Measurements from ENCODE around the gene NGFR. TPM values are rescaled to one million over a fixed set of nuclear protein-coding genes. Genes with fewer than 3 reads are reported as not detected.
A peak's percentile ranks its signal among the peaks of the same experiment; 100 is the strongest.

The NGFR gene
- total and polyA plus RNA-seq, 9 of the 15 experiments (the other 6 are each of a cell fraction or from before 2014, with no cell fraction given): 0.07 to 0.23 (median 0.13) TPM; not detected in 4

DNA sequence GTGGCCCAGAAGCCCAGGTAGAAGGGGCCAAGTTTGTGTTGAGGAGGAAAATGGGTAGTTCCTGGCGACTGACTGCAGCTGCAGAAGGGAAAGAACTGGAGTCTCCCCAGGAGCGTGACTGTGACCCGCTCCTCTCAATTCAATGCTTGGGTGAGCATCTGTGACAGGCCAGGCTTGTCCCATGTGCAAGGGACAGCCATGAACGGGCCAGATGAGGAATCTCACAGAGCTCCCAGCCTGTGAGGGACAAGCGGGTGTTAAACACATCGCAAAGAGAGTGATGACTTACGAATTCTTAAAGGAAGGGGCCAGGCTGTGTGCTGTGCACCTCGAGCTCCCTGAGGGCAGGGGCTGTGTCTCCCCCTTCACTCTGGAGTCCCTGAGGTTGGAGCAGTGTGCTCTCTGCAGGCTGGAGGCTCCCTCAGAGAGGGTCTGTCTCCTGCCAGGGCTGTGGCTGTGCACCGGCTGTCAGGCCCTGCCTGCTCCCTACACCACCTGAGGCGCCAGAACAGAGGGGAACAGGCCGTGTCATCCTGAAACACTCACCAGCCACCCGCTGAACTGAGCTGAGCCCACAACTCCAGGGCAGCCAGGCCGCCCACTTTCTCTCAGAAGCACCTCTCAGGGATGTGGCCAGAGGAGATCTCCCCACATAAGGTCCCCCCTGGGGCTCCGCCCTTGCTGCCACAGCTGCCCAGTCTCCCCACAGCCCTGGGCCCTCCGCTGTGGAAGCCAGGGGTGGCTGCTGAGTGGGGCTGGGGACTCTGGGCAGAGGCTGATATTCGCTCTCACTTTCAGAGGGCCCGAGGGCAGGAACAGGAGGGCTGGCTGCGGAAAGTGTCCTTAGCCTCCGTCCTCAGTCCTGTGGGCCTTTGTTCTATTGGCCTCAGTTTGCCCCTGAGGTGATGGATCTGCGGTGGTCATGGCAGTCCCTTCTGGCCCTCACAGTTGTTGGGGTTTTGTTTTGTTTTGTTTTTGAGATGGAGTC, 54.9 kb downstream of the NGFR start:
- Histone ChIP-seq H3K9me3 (replicated peaks; ENCODE audit: control insufficient read depth, insufficient read depth, low read depth, low read length) (no peaks in the 10 kb centered on the region), H3K4me1 (replicated peaks in 1 of 2; ENCODE audit: control insufficient read depth in 2 of 2, insufficient read depth in 2 of 2, low read length in 2 of 2) (peaks cover 0 to 10% of the 10 kb centered on the region in 2 experiments; a peak in 1 of 5 replicates), H3K36me3 (ENCODE audit: control insufficient read depth, insufficient read depth, low read length) (no peaks in the 10 kb centered on the region), H2AFZ (ENCODE audit: low read depth, low read length) (no peak overlapping the region), H3K79me2 (ENCODE audit: control insufficient read depth, insufficient read depth, low read length) (no peaks in the 10 kb centered on the region), H4K20me1 (replicated peaks; ENCODE audit: control insufficient read depth, insufficient read depth, low read length) (no peaks in the 10 kb centered on the region; the same call in 1 of the 2 replicates), H3K27ac (ENCODE audit: extremely low read depth, low read depth, low read length) (no peak overlapping the region), H3K9me1 (ENCODE audit: control insufficient read depth, insufficient read depth, low read length) (no peaks in the 10 kb centered on the region), H3K27me3 (ENCODE audit: control insufficient read depth in 2 of 2, insufficient read depth in 2 of 2, low read length in 2 of 2) (peaks cover 0 to 1% of the 10 kb centered on the region in 2 experiments; a peak in 2 of 5 replicates), H3K4me2 (ENCODE audit: insufficient read depth, low read length) (no peak overlapping the region), H3K9ac (ENCODE audit: insufficient read depth in 1 of 2, low read depth in 2 of 2, low read length in 2 of 2) (0 out of 4 replicates have a peak overlapping the region, but pooled peaks of 1 of the 2 experiments have one; percentile 21), H3K4me3 (no peak overlapping the region)
- no peak for FAIRE-seq
- peak in 1 of 4 experiments; percentile 5 for DNase-seq (ENCODE audit: extremely low read depth in 1 of 4, low spot score in 3 of 4)
- ChIA-PET CTCF (ENCODE audit: low intra/inter-chr PET ratio) (interaction anchor here (3.1 kb wide), 1 partner anchor 142 kb away, joined by 20 read pairs; no protein-coding TSS in a partner anchor), POLR2A (no interaction called here)
- in situ Hi-C loops (cut with MboI) (loop anchor here (5.0 kb wide), 3 partner anchors 113 to 243 kb away; partner anchors contain the start of gene PHB1), intact Hi-C loops (cut with micrococcal nuclease) (loop anchor here (2.0 kb wide), 1 partner anchor 141 kb away; no protein-coding TSS in a partner anchor)
- ATAC-seq: no peak
- WGBS (ENCODE audit: insufficient coverage, low coverage, missing lambda C conversion rate): 26% methylated on average over 19 of the region's 20 CpGs
- no TSS peak for BruUV-seq (replicated peaks)
- TF ChIP-seq FUS (optimal IDR thresholded peaks at IDR 0.05; ENCODE audit: low read depth, low read length) (no peak), PHF8 (IDR thresholded peaks at IDR 0.05; ENCODE audit: borderline replicate concordance, low read length) (no peak), ETV6 (IDR thresholded peaks at IDR 0.05; ENCODE audit: borderline replicate concordance in 1 of 2, low read depth in 2 of 2, low read length in 1 of 2) (no peak), ETV6 (CRISPR knock-in tag; IDR thresholded peaks at IDR 0.05; ENCODE audit: borderline replicate concordance) (no peak)
- TF ChIP-seq, protein P1, sequence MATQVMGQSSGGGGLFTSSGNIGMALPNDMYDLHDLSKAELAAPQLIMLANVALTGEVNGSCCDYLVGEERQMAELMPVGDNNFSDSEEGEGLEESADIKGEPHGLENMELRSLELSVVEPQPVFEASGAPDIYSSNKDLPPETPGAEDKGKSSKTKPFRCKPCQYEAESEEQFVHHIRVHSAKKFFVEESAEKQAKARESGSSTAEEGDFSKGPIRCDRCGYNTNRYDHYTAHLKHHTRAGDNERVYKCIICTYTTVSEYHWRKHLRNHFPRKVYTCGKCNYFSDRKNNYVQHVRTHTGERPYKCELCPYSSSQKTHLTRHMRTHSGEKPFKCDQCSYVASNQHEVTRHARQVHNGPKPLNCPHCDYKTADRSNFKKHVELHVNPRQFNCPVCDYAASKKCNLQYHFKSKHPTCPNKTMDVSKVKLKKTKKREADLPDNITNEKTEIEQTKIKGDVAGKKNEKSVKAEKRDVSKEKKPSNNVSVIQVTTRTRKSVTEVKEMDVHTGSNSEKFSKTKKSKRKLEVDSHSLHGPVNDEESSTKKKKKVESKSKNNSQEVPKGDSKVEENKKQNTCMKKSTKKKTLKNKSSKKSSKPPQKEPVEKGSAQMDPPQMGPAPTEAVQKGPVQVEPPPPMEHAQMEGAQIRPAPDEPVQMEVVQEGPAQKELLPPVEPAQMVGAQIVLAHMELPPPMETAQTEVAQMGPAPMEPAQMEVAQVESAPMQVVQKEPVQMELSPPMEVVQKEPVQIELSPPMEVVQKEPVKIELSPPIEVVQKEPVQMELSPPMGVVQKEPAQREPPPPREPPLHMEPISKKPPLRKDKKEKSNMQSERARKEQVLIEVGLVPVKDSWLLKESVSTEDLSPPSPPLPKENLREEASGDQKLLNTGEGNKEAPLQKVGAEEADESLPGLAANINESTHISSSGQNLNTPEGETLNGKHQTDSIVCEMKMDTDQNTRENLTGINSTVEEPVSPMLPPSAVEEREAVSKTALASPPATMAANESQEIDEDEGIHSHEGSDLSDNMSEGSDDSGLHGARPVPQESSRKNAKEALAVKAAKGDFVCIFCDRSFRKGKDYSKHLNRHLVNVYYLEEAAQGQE (IDR thresholded peaks at IDR 0.05; ENCODE audit: borderline replicate concordance): no peak
- TF ChIP-seq, protein P1 (CRISPR knock-in tag; IDR thresholded peaks at IDR 0.05; ENCODE audit: low read depth): no peak
- TF ChIP-seq, protein P2, sequence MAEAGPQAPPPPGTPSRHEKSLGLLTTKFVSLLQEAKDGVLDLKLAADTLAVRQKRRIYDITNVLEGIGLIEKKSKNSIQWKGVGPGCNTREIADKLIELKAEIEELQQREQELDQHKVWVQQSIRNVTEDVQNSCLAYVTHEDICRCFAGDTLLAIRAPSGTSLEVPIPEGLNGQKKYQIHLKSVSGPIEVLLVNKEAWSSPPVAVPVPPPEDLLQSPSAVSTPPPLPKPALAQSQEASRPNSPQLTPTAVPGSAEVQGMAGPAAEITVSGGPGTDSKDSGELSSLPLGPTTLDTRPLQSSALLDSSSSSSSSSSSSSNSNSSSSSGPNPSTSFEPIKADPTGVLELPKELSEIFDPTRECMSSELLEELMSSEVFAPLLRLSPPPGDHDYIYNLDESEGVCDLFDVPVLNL (CRISPR knock-in tag; IDR thresholded peaks at IDR 0.05; ENCODE audit: low read depth): no peak
- TF ChIP-seq, protein P3, sequence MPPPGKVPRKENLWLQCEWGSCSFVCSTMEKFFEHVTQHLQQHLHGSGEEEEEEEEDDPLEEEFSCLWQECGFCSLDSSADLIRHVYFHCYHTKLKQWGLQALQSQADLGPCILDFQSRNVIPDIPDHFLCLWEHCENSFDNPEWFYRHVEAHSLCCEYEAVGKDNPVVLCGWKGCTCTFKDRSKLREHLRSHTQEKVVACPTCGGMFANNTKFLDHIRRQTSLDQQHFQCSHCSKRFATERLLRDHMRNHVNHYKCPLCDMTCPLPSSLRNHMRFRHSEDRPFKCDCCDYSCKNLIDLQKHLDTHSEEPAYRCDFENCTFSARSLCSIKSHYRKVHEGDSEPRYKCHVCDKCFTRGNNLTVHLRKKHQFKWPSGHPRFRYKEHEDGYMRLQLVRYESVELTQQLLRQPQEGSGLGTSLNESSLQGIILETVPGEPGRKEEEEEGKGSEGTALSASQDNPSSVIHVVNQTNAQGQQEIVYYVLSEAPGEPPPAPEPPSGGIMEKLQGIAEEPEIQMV (tag; conservative IDR thresholded peaks at IDR 0.05; ENCODE audit: low read depth): no peak
